Erythroblast (primary cell): ENCODE data around the gene ZBTB20.

Source experiments
- GATA1 ChIP-seq: IDR thresholded peaks from 2 replicates; pipeline ENCODE4 v1.6.1; 2011; ENCODE audit warnings: low read depth, mild to moderate bottlenecking, control low read depth, low read length, moderate library complexity
- POLR2A ChIP-seq: IDR thresholded peaks from 2 replicates; pipeline ENCODE4 v1.6.1; 2011; ENCODE audit warnings: mild to moderate bottlenecking, low read length

DNA sequence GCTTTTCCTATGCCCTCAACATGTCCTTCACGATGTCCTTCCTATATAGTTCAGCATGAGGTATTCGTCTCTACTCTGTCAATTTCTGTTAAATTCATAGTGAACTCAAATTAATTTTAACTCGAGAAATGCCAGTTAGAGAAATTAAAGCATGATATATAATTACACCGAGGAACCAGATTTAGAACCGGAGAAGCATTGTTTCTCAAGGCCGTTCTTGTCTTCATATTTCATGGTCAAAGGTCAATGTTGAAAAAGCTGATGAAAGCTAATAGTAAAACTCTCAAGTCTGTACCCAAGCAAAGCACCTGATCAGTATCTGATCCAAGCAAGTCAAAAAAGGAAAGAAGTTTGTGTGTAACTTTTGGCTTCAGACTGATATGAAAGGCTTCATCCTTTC lies 163.8 kb downstream of the ZBTB20 start:
- TF ChIP-seq POLR2A = no peak
- TF ChIP-seq GATA1 = no peak
